Astrocyte (in vitro differentiated cells and primary cell): ENCODE measurements around the gene JAZF1. TPM values are rescaled to one million over a fixed set of nuclear protein-coding genes. Genes with fewer than 3 reads are reported as not detected.
"Not testable (repeated sequence)": the region's sequence is repeated elsewhere in the genome, so short reads cannot be mapped to it uniquely, and the experiment has no call there.

Experiments
- DNase-seq: peaks from one replicate; pipeline ENCODE4 v3.0.0-alpha.2; 2010; ENCODE audit warnings: low read depth
- FAIRE-seq: peaks from 2 replicates; lab custom pipeline; 2011; peaks lifted over from hg19 to GRCh38; lab: Jason Lieb, UNC
- H2AFZ ChIP-seq: 2 replicates; pipeline ENCODE4 v1.6.0; 2012; ENCODE audit warnings: low read depth, low read length, inconsistent platforms
- H3K27ac ChIP-seq: 2 replicates; pipeline ENCODE4 v1.5.1; 2011; ENCODE audit warnings: low read depth, low read length, inconsistent platforms
- H3K27me3 ChIP-seq: 2 replicates; pipeline ENCODE4 v1.6.0; 2011; ENCODE audit warnings: low read length, inconsistent platforms; ENCODE audit not compliant: insufficient read depth
- H3K36me3 ChIP-seq: 2 replicates; pipeline ENCODE4 v1.5.1; 2011; ENCODE audit warnings: low read length, inconsistent platforms; ENCODE audit not compliant: insufficient read depth
- H3K4me1 ChIP-seq: 2 replicates; pipeline ENCODE4 v1.5.1; 2011; ENCODE audit warnings: low read length, inconsistent platforms; ENCODE audit not compliant: insufficient read depth
- H3K4me2 ChIP-seq: 2 replicates; pipeline ENCODE4 v1.6.0; 2012; ENCODE audit warnings: low read length, inconsistent platforms
- H3K4me3 ChIP-seq: 2 replicates; pipeline ENCODE4 v1.5.1; 2011; ENCODE audit warnings: low read depth, mild to moderate bottlenecking, low read length, inconsistent platforms; ENCODE audit not compliant: insufficient read depth
- H3K79me2 ChIP-seq: 2 replicates; pipeline ENCODE4 v1.6.0; 2012; ENCODE audit warnings: mild to moderate bottlenecking, low read length, inconsistent platforms; ENCODE audit not compliant: insufficient read depth
- H3K9ac ChIP-seq: 2 replicates; pipeline ENCODE4 v1.6.0; 2012; ENCODE audit warnings: mild to moderate bottlenecking, low read length, inconsistent platforms
- H3K9me3 ChIP-seq: 2 replicates; pipeline ENCODE4 v1.5.1; 2012; ENCODE audit warnings: low read depth, mild to moderate bottlenecking, low read length, inconsistent platforms; ENCODE audit not compliant: insufficient read depth
- H4K20me1 ChIP-seq: 2 replicates; pipeline ENCODE4 v1.6.0; 2012; ENCODE audit warnings: low read length, inconsistent platforms; ENCODE audit not compliant: insufficient read depth
- H3K27ac Mint-ChIP-seq: one replicate; pipeline ENCODE4 v1.8.0; 2021; ENCODE audit warnings: mild to moderate bottlenecking, mixed read lengths; ENCODE audit not compliant: unreplicated experiment
- H3K27me3 Mint-ChIP-seq: one replicate; pipeline ENCODE4 v1.8.0; 2021; ENCODE audit warnings: low read depth, mixed read lengths; ENCODE audit not compliant: unreplicated experiment
- H3K36me3 Mint-ChIP-seq: one replicate; pipeline ENCODE4 v1.8.0; 2021; ENCODE audit warnings: low read depth, mixed read lengths; ENCODE audit not compliant: unreplicated experiment
- H3K4me1 Mint-ChIP-seq: one replicate; pipeline ENCODE4 v1.8.0; 2021; ENCODE audit warnings: low read depth, mixed read lengths; ENCODE audit not compliant: unreplicated experiment
- H3K4me3 Mint-ChIP-seq: one replicate; pipeline ENCODE4 v1.8.0; 2021; ENCODE audit warnings: mild to moderate bottlenecking, moderate library complexity, mixed read lengths; ENCODE audit not compliant: unreplicated experiment
- H3K9me3 Mint-ChIP-seq: one replicate; pipeline ENCODE4 v1.8.0; 2021; ENCODE audit warnings: mild to moderate bottlenecking, mixed read lengths; ENCODE audit not compliant: unreplicated experiment
- EZH2 ChIP-seq: IDR thresholded peaks from 2 replicates; pipeline ENCODE4 v1.6.1; 2012; ENCODE audit warnings: mild to moderate bottlenecking, low read length, inconsistent platforms; ENCODE audit not compliant: insufficient read depth
- total RNA-seq: library from RNA; stranded (reverse); gene quantifications from 2 replicates; pipeline ENCODE4 v1.2.1, GENCODE V29; 2021
- TF ChIP-seq, protein P1 (sequence below): IDR thresholded peaks from 2 replicates; pipeline ENCODE4 v1.5.1; 2011; ENCODE audit warnings: low read depth, mild to moderate bottlenecking, inconsistent platforms, low read length, moderate library complexity; ENCODE audit not compliant: insufficient read depth

The JAZF1 gene
- total RNA-seq, 1 donor from 2014 or later = 20.1 TPM

DNA sequence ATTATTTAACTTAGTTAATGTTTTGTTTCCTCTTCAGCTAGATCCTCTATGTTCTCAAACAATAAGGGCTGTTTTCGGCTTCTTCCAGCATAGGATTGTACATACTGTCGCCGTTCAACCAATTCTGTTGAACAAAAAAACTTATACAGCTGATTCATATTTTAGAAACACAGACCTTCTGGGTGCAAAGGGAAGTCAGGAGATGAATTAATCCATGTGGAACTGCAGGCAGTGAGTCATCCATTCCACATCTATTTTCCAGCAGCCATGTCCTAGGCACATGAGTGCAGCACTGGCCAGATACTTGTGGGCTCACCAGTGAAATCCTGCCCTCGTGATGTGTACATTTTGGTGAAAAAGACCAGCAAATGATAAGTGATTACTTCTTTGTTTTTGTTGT lies 163.2 kb downstream of the JAZF1 start:
- Histone ChIP-seq H3K9me3 (no peaks in the 10 kb centered on the region), H3K27me3 (no peaks in the 10 kb centered on the region), H3K4me3 (no peak overlapping the region), H2AFZ (no peak overlapping the region), H3K79me2 (peaks cover 6% of the 10 kb centered on the region), H3K36me3 (no peaks in the 10 kb centered on the region), H3K4me1 (peaks cover 23% of the 10 kb centered on the region), H3K9ac (no peak overlapping the region), H4K20me1 (peaks cover 33% of the 10 kb centered on the region), H3K27ac (no peak overlapping the region), H3K4me2 (peak overlapping the region; percentile 2)
- H3K27me3 Mint-ChIP-seq = no peaks in the 10 kb centered on the region
- FAIRE-seq = no peak
- peaks cover 13% of the 10 kb centered on the region for H3K4me1 Mint-ChIP-seq
- DNase-seq = peak; percentile 67
- no peak overlapping the region for H3K27ac Mint-ChIP-seq
- TF ChIP-seq, protein P1, sequence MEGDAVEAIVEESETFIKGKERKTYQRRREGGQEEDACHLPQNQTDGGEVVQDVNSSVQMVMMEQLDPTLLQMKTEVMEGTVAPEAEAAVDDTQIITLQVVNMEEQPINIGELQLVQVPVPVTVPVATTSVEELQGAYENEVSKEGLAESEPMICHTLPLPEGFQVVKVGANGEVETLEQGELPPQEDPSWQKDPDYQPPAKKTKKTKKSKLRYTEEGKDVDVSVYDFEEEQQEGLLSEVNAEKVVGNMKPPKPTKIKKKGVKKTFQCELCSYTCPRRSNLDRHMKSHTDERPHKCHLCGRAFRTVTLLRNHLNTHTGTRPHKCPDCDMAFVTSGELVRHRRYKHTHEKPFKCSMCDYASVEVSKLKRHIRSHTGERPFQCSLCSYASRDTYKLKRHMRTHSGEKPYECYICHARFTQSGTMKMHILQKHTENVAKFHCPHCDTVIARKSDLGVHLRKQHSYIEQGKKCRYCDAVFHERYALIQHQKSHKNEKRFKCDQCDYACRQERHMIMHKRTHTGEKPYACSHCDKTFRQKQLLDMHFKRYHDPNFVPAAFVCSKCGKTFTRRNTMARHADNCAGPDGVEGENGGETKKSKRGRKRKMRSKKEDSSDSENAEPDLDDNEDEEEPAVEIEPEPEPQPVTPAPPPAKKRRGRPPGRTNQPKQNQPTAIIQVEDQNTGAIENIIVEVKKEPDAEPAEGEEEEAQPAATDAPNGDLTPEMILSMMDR = no peak
- no peak for TF ChIP-seq EZH2
- H3K4me3 Mint-ChIP-seq = no peak overlapping the region
- peaks cover 5% of the 10 kb centered on the region for H3K9me3 Mint-ChIP-seq
- H3K36me3 Mint-ChIP-seq = peaks cover 10% of the 10 kb centered on the region

DNA sequence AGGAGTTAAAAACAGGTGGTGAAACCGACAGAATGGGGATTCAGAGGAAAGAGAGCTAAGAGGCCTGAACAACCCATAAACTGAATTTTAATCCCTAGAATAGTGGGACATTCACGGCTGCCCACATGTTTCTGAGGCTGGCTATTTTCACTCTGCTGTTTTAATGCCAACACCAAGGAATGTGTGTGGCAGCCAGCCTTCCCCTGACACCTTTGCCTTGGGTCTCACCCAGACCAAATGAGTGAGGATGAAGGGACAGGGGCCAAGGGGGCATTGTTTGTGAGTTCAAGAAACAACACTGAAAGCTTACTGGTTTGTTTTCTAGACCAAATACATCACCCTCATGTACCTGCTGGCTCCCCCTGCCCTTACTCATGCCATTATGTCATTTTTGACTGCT lies 164.3 kb downstream of the JAZF1 start:
- no peak overlapping the region for H3K4me3 ChIP-seq
- no peaks in the 10 kb centered on the region for H3K9me3 ChIP-seq
- H3K4me3 Mint-ChIP-seq = no peak overlapping the region
- H3K27ac Mint-ChIP-seq = no peak overlapping the region
- no peak overlapping the region for H2AFZ ChIP-seq
- H3K4me1 Mint-ChIP-seq = peaks cover 13% of the 10 kb centered on the region
- no peak overlapping the region for H3K9ac ChIP-seq
- no peak overlapping the region for H3K4me2 ChIP-seq
- H4K20me1 ChIP-seq = peaks cover 33% of the 10 kb centered on the region
- no peaks in the 10 kb centered on the region for H3K27me3 Mint-ChIP-seq
- H3K4me1 ChIP-seq = peaks cover 23% of the 10 kb centered on the region
- no peaks in the 10 kb centered on the region for H3K36me3 ChIP-seq
- peaks cover 10% of the 10 kb centered on the region for H3K36me3 Mint-ChIP-seq
- no peak for FAIRE-seq
- H3K27ac ChIP-seq = no peak overlapping the region
- H3K9me3 Mint-ChIP-seq = peaks cover 5% of the 10 kb centered on the region
- H3K27me3 ChIP-seq = no peaks in the 10 kb centered on the region
- DNase-seq = no peak
- H3K79me2 ChIP-seq = peaks cover 6% of the 10 kb centered on the region
- TF ChIP-seq, protein P1 = no peak
- TF ChIP-seq EZH2 = no peak

DNA sequence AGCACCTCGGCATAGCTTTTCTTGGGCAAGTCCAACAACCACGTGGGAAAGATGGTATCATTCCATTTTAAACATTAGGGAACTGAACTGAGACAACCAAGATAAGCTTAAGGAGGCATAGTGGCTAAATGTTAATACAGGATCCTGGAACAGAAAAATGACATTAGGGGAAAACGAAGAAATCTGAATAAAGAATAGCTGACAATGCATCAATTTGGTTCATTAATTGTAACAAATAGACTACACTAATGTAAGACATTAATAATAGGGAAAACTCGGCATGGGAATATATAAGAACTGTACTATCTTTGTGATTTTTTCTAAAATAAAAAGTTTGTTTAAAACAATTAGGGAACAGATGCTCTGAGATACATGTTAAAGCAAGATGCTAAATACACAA lies 165.4 kb downstream of the JAZF1 start:
- Mint-ChIP-seq H3K27ac (no peak overlapping the region), H3K4me3 (no peak overlapping the region), H3K4me1 (peaks cover 13% of the 10 kb centered on the region), H3K9me3 (peaks cover 5% of the 10 kb centered on the region), H3K27me3 (no peaks in the 10 kb centered on the region), H3K36me3 (peaks cover 10% of the 10 kb centered on the region)
- no peak for TF ChIP-seq EZH2
- TF ChIP-seq, protein P1 = no peak
- FAIRE-seq (no peak), DNase-seq (no peak)
- Histone ChIP-seq H3K4me2 (no peak overlapping the region), H3K27me3 (no peaks in the 10 kb centered on the region), H3K27ac (no peak overlapping the region), H3K79me2 (peaks cover 6% of the 10 kb centered on the region), H3K9me3 (no peaks in the 10 kb centered on the region), H4K20me1 (peaks cover 24% of the 10 kb centered on the region), H3K9ac (no peak overlapping the region), H2AFZ (no peak overlapping the region), H3K36me3 (no peaks in the 10 kb centered on the region), H3K4me1 (peaks cover 22% of the 10 kb centered on the region), H3K4me3 (no peak overlapping the region)

DNA sequence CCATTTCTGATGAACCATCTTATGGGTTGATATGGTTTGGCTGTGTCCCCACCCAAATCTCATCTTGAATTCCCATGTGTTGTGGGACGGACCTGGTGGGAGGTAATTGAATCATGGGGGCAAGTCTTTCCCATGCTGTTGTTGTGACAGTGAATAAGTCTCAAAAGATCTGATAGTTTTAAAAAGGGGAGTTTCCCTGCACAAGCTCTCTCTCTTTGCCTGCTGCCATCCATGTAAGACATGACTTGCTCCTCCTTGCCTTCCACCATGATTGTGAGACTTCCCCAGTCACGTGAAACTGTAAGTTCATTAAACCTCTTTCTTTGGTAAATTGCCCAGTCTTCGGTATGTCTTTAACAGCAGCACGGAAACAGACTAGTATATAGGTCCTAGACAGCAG lies 166.3 kb downstream of the JAZF1 start:
- not testable (repeated sequence) for H3K9me3 ChIP-seq, H3K4me3 ChIP-seq, FAIRE-seq, H3K27ac Mint-ChIP-seq, H3K9ac ChIP-seq, H2AFZ ChIP-seq, H3K27me3 Mint-ChIP-seq, H3K4me3 Mint-ChIP-seq, DNase-seq, H3K27me3 ChIP-seq, H3K9me3 Mint-ChIP-seq, H3K4me2 ChIP-seq, H3K27ac ChIP-seq, H3K79me2 ChIP-seq, H3K36me3 ChIP-seq
- H3K36me3 Mint-ChIP-seq = peaks cover 10% of the 10 kb centered on the region
- H3K4me1 Mint-ChIP-seq = peaks cover 12% of the 10 kb centered on the region
- Histone ChIP-seq H3K4me1 (peaks cover 20% of the 10 kb centered on the region), H4K20me1 (peaks cover 16% of the 10 kb centered on the region)
